ENCODE measurements around the gene TNKS1BP1. TPM values are rescaled to one million over a fixed set of nuclear protein-coding genes. Genes with fewer than 3 reads are reported as not detected.
A peak's percentile ranks its signal among the peaks of the same experiment; 100 is the strongest.

TNKS1BP1 gene
- total RNA-seq, 1 donor from 2014 or later = 189 TPM

- intact Hi-C loops (cut with DNase I) = no loop called here
- Histone ChIP-seq H3K4me3 (no peak overlapping the region), H3K27me3 (no peaks in the 10 kb centered on the region), H3K4me1 (no peaks in the 10 kb centered on the region), H3K36me3 (no peaks in the 10 kb centered on the region), H3K9me3 (no peaks in the 10 kb centered on the region), H3K27ac (no peak overlapping the region)
- DNase-seq (peak; percentile 78), ATAC-seq (peak; percentile 92)
- peak; percentile 91 for TF ChIP-seq CTCF (IDR thresholded peaks at IDR 0.05)
Observed at GRCh38 chr11:57345555-57346211, 20.9 kb upstream of the TNKS1BP1 start.

- no peak for ATAC-seq
- Histone ChIP-seq H3K36me3 (no peaks in the 10 kb centered on the region), H3K4me3 (no peak overlapping the region), H3K9me3 (no peaks in the 10 kb centered on the region), H3K27ac (no peak overlapping the region), H3K27me3 (no peaks in the 10 kb centered on the region), H3K4me1 (no peaks in the 10 kb centered on the region)
- DNase-seq = no peak
- no peak for TF ChIP-seq CTCF (IDR thresholded peaks at IDR 0.05)
- intact Hi-C loops (cut with DNase I) = no loop called here
Observed at GRCh38 chr11:57344826-57345225, 20.1 kb upstream of the TNKS1BP1 start.

GRCh38 chr11:57343825-57344224 is 19.1 kb upstream of the TNKS1BP1 start:
- no peaks in the 10 kb centered on the region for H3K36me3 ChIP-seq
- H3K27ac ChIP-seq = no peak overlapping the region
- no peaks in the 10 kb centered on the region for H3K4me1 ChIP-seq
- intact Hi-C loops (cut with DNase I) = no loop called here
- no peaks in the 10 kb centered on the region for H3K9me3 ChIP-seq
- ATAC-seq (no peak), DNase-seq (no peak)
- no peaks in the 10 kb centered on the region for H3K27me3 ChIP-seq
- no peak overlapping the region for H3K4me3 ChIP-seq
- TF ChIP-seq CTCF (IDR thresholded peaks at IDR 0.05) = no peak

- no peaks in the 10 kb centered on the region for H3K27me3 ChIP-seq
- intact Hi-C loops (cut with DNase I) = no loop called here
- H3K4me3 ChIP-seq = no peak overlapping the region
- no peak overlapping the region for H3K27ac ChIP-seq
- H3K36me3 ChIP-seq = no peaks in the 10 kb centered on the region
- no peak for TF ChIP-seq CTCF (IDR thresholded peaks at IDR 0.05)
- H3K4me1 ChIP-seq = no peaks in the 10 kb centered on the region
- H3K9me3 ChIP-seq = no peaks in the 10 kb centered on the region
- ATAC-seq (no peak), DNase-seq (no peak)
Observed at GRCh38 chr11:57342702-57343101, 17.9 kb upstream of the TNKS1BP1 start.

GRCh38 chr11:57341250-57341808 is 16.6 kb upstream of the TNKS1BP1 start:
- no peaks in the 10 kb centered on the region for H3K27me3 ChIP-seq
- no peaks in the 10 kb centered on the region for H3K9me3 ChIP-seq
- no peak overlapping the region for H3K4me3 ChIP-seq
- TF ChIP-seq CTCF (IDR thresholded peaks at IDR 0.05) = no peak
- intact Hi-C loops (cut with DNase I) = no loop called here
- no peaks in the 10 kb centered on the region for H3K36me3 ChIP-seq
- no peak for ATAC-seq
- DNase-seq = no peak
- H3K4me1 ChIP-seq = peaks cover 2% of the 10 kb centered on the region
- H3K27ac ChIP-seq = no peak overlapping the region

Data from upper lobe of right lung (tissue), 1 donor.